OCI-LY1 (cell line): Measurements from ENCODE around the gene RFX2.
"Not testable (repeated sequence)": the region's sequence is repeated elsewhere in the genome, so short reads cannot be mapped to it uniquely, and the experiment has no call there.

ENCODE experiments used
- EZH2 ChIP-seq: fragments of 200-600 bp; sonication (generic), shearing (Covaris generic); IDR thresholded peaks from 2 replicates; pipeline ENCODE4 v1.8.0; 2017; ENCODE audit warnings: borderline replicate concordance, mixed run types, mild to moderate bottlenecking, antibody characterized with exemption, low read length, moderate library complexity, mixed read lengths
- TF ChIP-seq, protein P1 (sequence below): fragments of 200-600 bp; sonication (generic), shearing (Covaris generic); IDR thresholded peaks from 2 replicates; pipeline ENCODE4 v1.5.1; 2017; ENCODE audit warnings: mild to moderate bottlenecking, antibody characterized with exemption, low read length, moderate library complexity, mixed read lengths

- TF ChIP-seq, protein P1, sequence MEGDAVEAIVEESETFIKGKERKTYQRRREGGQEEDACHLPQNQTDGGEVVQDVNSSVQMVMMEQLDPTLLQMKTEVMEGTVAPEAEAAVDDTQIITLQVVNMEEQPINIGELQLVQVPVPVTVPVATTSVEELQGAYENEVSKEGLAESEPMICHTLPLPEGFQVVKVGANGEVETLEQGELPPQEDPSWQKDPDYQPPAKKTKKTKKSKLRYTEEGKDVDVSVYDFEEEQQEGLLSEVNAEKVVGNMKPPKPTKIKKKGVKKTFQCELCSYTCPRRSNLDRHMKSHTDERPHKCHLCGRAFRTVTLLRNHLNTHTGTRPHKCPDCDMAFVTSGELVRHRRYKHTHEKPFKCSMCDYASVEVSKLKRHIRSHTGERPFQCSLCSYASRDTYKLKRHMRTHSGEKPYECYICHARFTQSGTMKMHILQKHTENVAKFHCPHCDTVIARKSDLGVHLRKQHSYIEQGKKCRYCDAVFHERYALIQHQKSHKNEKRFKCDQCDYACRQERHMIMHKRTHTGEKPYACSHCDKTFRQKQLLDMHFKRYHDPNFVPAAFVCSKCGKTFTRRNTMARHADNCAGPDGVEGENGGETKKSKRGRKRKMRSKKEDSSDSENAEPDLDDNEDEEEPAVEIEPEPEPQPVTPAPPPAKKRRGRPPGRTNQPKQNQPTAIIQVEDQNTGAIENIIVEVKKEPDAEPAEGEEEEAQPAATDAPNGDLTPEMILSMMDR = not testable (repeated sequence)
- not testable (repeated sequence) for TF ChIP-seq EZH2
These were observed 37.1 kb downstream of the RFX2 start for GRCh38 chr19:6073233-6073632.
